GM18867 (cell line): ENCODE data around the gene LYPD3.
"Not testable (repeated sequence)": the region's sequence is repeated elsewhere in the genome, so short reads cannot be mapped to it uniquely, and the experiment has no call there.

Source experiments
- ATAC-seq: cut with Tn5 transposase; IDR thresholded peaks from one replicate; pipeline ENCODE4 v1.9.1; 2021; ENCODE audit warnings: mild to moderate bottlenecking, moderate library complexity; ENCODE audit not compliant: unreplicated experiment

LYPD3 gene

DNA sequence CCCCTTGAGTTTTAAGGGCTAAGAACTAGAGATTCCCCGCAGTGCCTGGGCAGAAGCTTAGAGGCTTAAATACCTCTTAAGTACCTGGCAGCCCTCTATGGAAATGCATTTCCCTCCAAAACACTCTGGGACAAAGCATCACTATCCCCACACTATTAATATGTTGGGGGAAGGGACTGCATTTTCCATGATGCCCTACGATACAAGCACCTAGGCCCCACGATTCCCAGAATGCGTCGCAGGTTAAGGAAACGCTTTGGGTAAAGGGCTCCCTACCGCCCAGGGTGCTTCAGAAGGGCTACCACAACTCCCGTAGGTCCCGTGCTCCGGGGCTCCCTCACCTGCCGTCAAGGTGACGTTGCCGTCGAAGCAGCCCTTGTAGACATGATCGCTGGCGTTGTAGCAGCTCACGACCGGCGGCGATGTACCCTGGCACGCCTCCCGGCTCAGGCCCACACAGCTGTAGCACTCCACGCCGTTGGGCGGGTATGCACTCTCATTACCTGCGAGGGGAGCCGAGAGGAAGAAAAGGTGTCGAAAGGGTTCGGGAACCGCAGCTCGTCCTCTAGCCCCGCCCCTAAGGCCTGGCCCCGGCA lies 2.5 kb downstream of the LYPD3 start:
- no peak for ATAC-seq

DNA sequence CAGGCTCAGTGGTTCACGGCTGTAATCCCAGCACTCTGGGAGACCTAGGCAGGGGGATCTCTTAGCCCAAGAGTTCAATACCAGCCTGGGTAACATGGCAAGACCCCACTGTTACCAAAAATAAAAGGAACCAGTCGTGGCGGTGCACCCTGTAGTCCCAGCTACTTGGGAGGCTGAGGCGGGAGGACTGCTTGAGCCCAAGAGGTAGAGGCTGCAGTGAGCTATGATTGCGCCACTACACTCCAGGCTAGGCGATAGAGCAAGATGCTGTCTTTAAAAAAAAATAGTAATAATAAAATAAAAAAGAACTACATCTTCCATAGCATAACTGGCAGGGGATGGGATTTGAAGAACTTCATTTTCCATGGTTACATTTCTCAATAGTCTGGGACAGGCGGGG lies 3.0 kb downstream of the LYPD3 start:
- ATAC-seq: no peak

- ATAC-seq: no peak
Observed at GRCh38 chr19:43461303-43461702, 4.1 kb downstream of the LYPD3 start.

- ATAC-seq: no peak
Observed at GRCh38 chr19:43460362-43461016, 4.9 kb downstream of the LYPD3 start.

- ATAC-seq: no peak
Observed at GRCh38 chr19:43457809-43458208, 7.6 kb downstream of the LYPD3 start.

DNA sequence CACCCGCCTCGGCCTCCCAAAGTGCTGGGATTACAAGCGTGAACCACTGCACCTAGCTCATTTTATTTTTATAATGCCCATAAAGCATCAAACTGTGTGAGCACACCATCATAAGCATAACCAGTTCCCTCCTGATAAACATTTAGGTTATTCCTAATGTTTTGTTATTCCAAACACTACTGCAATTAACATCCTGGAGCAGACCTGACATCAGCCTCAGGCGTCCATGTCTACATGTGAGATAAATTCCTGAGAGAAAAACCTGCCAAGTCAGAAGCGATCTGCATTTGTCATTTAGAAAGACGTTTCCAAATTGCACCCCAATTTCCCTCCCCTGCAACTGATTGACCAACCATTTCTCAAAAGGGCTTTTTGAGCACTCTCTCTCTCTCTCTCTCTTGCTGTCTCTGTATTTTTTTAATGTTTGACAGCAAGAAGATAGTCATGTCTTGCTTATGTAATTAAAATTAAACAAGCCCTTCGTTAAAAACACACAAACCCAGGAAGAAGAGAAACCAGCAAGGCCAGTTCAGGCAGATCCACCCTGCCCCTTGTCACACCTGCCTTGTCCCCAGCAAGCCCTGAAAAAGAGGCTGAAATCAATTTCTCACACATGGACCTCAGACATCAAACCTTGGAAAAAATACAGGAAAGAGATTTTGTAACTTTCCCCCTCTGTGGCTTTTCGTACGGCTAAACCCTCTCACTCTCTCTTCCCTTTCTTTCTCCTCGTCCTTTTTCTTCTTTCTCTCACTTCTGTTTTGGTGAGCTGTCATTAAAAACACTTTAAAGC lies 9.9 kb downstream of the LYPD3 start:
- no peak for ATAC-seq

- no peak for ATAC-seq
Observed at GRCh38 chr19:43454031-43454430, 11.4 kb downstream of the LYPD3 start.

GRCh38 chr19:43452582-43452981 lies 12.8 kb downstream of the LYPD3 start:
- ATAC-seq: no peak

- no peak for ATAC-seq
Observed at GRCh38 chr19:43450545-43450997, 14.8 kb downstream of the LYPD3 start.

DNA sequence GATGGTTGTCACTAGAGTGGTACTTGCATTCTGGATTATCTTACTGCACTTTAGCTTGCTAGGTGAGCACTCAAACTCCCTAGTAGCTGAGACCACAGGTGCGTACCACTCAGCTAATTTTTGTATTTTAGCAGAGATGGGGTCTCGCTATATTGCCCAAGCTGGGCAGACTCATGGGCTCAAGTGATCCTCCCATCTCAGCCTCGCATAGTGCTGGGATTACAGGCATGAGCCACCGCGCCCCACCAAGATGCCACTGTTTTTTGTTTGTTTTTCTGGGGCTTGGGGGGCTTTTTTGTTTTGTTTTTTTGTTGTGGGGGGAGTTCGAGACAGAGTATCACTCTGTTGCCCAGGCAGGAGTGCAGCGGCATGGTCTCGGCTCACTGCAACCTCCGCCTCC lies 17.8 kb downstream of the LYPD3 start:
- ATAC-seq: no peak

GRCh38 chr19:43446746-43447489 lies 18.5 kb downstream of the LYPD3 start:
- no peak for ATAC-seq

GRCh38 chr19:43445426-43445825 lies 20.0 kb downstream of the LYPD3 start:
- ATAC-seq: no peak

GRCh38 chr19:43444531-43445287 lies 20.7 kb downstream of the LYPD3 start:
- no peak for ATAC-seq

GRCh38 chr19:43444091-43444490 lies 21.3 kb downstream of the LYPD3 start:
- ATAC-seq: not testable (repeated sequence)

- no peak for ATAC-seq
Observed at GRCh38 chr19:43441716-43442115, 23.7 kb downstream of the LYPD3 start.

GRCh38 chr19:43439709-43440063 lies 25.7 kb downstream of the LYPD3 start:
- no peak for ATAC-seq

DNA sequence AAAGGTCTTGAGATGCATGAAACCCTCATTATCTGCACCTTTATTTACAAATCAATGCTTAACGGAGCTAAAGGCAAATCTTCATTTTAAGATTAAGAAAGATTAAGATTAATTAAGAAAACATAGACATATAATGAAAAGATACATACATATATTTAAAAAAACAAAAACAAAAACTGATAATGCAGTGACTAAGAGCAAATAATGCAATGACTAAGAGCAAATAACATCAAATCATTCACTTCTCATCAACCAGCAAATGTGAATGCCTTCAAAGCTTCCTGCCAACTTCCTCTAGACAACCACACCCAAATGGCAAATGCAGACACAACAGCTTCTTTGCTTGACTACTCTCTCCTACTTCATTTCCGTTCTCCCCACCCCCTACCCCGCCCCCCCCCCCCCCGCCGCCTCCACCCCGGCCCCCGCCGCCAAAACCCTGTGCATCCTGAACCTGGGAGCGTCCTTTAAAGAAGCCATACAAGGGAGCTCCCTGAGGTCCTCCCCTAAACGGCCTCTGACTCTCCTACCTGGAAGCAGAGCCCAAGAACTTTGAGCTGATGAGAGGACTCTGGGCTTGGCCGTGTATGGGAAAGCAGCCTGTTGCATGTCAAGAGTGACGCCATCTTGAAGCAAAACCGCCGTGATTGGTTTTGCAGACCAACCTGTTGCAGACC lies 26.2 kb downstream of the LYPD3 start:
- ATAC-seq: no peak

- ATAC-seq: no peak
Observed at GRCh38 chr19:43438291-43439031, 26.9 kb downstream of the LYPD3 start.

GRCh38 chr19:43437712-43438111 lies 27.7 kb downstream of the LYPD3 start:
- ATAC-seq: no peak
